ENCODE measurements around the gene ARSK. TPM values are rescaled to one million over a fixed set of nuclear protein-coding genes. Genes with fewer than 3 reads are reported as not detected.
A peak's percentile ranks its signal among the peaks of the same experiment; 100 is the strongest.

Gene ARSK
- total and polyA plus RNA-seq, 2 of the 13 experiments (the other 11 are each of a cell fraction or from before 2014, with no cell fraction given) = 7.9 TPM

- TF ChIP-seq HNF1B (CRISPR knock-in tag; IDR thresholded peaks at IDR 0.05) (peak; percentile 98), ZXDC (CRISPR knock-in tag; IDR thresholded peaks at IDR 0.05) (no peak), SNAPC5 (CRISPR knock-in tag; IDR thresholded peaks at IDR 0.05; ENCODE audit: borderline replicate concordance) (no peak), ZSCAN9 (CRISPR knock-in tag; IDR thresholded peaks at IDR 0.05; ENCODE audit: borderline replicate concordance) (peak; percentile 72; the same call in 1 of the 2 replicates), ZNF83 (CRISPR knock-in tag; IDR thresholded peaks at IDR 0.05; ENCODE audit: borderline replicate concordance) (no peak), GABPA (IDR thresholded peaks at IDR 0.05; ENCODE audit: low read depth, low read length) (peak; percentile 76), GABPA (CRISPR knock-in tag; IDR thresholded peaks at IDR 0.05; ENCODE audit: low read depth) (peak; percentile 83), ZNF441 (CRISPR knock-in tag; IDR thresholded peaks at IDR 0.05; ENCODE audit: borderline replicate concordance) (peak; percentile 90), MYNN (CRISPR knock-in tag; IDR thresholded peaks at IDR 0.05; ENCODE audit: low read depth) (no peak), TFDP1 (CRISPR knock-in tag; IDR thresholded peaks at IDR 0.05; ENCODE audit: borderline replicate concordance) (peak; percentile 82), ZBTB33 (CRISPR knock-in tag; IDR thresholded peaks at IDR 0.05) (peak; percentile 65; the same call in 1 of the 2 replicates), MTA1 (CRISPR knock-in tag; IDR thresholded peaks at IDR 0.05; ENCODE audit: borderline replicate concordance) (peak; percentile 64; the same call in 1 of the 2 replicates), PHF21A (CRISPR knock-in tag; IDR thresholded peaks at IDR 0.05) (peak; percentile 89)
- TF ChIP-seq, protein P1, sequence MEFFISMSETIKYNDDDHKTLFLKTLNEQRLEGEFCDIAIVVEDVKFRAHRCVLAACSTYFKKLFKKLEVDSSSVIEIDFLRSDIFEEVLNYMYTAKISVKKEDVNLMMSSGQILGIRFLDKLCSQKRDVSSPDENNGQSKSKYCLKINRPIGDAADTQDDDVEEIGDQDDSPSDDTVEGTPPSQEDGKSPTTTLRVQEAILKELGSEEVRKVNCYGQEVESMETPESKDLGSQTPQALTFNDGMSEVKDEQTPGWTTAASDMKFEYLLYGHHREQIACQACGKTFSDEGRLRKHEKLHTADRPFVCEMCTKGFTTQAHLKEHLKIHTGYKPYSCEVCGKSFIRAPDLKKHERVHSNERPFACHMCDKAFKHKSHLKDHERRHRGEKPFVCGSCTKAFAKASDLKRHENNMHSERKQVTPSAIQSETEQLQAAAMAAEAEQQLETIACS (CRISPR knock-in tag; IDR thresholded peaks at IDR 0.05) = peak; percentile 31; the same call in 1 of the 2 replicates
- TF ChIP-seq, protein P2, sequence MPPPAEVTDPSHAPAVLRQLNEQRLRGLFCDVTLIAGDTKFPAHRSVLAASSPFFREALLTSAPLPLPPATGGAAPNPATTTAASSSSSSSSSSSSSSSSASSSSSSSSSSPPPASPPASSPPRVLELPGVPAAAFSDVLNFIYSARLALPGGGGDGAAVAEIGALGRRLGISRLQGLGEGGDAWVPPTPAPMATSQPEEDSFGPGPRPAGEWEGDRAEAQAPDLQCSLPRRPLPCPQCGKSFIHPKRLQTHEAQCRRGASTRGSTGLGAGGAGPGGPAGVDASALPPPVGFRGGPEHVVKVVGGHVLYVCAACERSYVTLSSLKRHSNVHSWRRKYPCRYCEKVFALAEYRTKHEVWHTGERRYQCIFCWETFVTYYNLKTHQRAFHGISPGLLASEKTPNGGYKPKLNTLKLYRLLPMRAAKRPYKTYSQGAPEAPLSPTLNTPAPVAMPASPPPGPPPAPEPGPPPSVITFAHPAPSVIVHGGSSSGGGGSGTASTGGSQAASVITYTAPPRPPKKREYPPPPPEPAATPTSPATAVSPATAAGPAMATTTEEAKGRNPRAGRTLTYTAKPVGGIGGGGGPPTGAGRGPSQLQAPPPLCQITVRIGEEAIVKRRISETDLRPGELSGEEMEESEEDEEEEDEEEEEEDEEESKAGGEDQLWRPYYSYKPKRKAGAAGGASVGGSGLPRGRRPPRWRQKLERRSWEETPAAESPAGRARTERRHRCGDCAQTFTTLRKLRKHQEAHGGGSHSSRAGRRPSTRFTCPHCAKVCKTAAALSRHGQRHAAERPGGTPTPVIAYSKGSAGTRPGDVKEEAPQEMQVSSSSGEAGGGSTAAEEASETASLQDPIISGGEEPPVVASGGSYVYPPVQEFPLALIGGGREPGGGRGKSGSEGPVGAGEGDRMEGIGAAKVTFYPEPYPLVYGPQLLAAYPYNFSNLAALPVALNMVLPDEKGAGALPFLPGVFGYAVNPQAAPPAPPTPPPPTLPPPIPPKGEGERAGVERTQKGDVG (CRISPR knock-in tag; IDR thresholded peaks at IDR 0.05; ENCODE audit: borderline replicate concordance) = no peak
These were observed 91.9 kb downstream of the ARSK start, which contains the start of gene RFESD (continued) for GRCh38 chr5:95646569-95647431.

Measured in HepG2 (cell line).